ENCODE results near the gene RFTN1. TPM values are rescaled to one million over a fixed set of nuclear protein-coding genes. Genes with fewer than 3 reads are reported as not detected.

The RFTN1 gene
- total and polyA plus RNA-seq, 7 donors, result 9.1 to 33.1 (median 15.9) TPM

GRCh38 chr3:16512435-16513140 lies 911 bp downstream of the RFTN1 start:
- Histone ChIP-seq H3K27ac (peak overlapping the region; percentile 76), H3K9me3 (no peaks in the 10 kb centered on the region), H3K4me3 (peak overlapping the region; percentile 69), H3K27me3 (ENCODE audit: insufficient read depth in 3 of 3, low read length in 2 of 3) (no peaks in the 10 kb centered on the region), H3K4me1 (peaks cover 54% of the 10 kb centered on the region), H3K36me3 (ENCODE audit: insufficient read depth in 1 of 2, low read depth in 1 of 2) (no peaks in the 10 kb centered on the region)
- DNase-seq, result peak; percentile 41 to 75
- TF ChIP-seq CTCF (IDR thresholded peaks at IDR 0.05), result no peak
- intact Hi-C loops (cut with DNase I), result loop anchor here in 1 of 2 donors (2.0 to 5.0 kb wide), 2 partner anchors 115 to 224 kb away; no protein-coding TSS in a partner anchor
- 1% methylated on average over 36 to 37 of the region's 37 CpGs for WGBS, 3 donors
- peak; percentile 71 to 82 (median 80) for ATAC-seq

GRCh38 chr3:16511681-16512434 lies 1.6 kb downstream of the RFTN1 start:
- ATAC-seq, result peak; percentile 76 to 87 (median 85)
- Histone ChIP-seq H3K36me3 (ENCODE audit: insufficient read depth in 1 of 2, low read depth in 1 of 2) (no peaks in the 10 kb centered on the region), H3K4me1 (peaks cover 48% of the 10 kb centered on the region), H3K9me3 (no peaks in the 10 kb centered on the region), H3K27me3 (ENCODE audit: insufficient read depth in 3 of 3, low read length in 2 of 3) (no peaks in the 10 kb centered on the region), H3K4me3 (peak overlapping the region; percentile 69), H3K27ac (peak overlapping the region; percentile 76)
- no peak for TF ChIP-seq CTCF (IDR thresholded peaks at IDR 0.05)
- 0 to 6% (median 3%) methylated on average over 11 of the region's 11 CpGs for WGBS, 3 donors
- intact Hi-C loops (cut with DNase I), result loop anchor here in 1 of 2 donors (2.0 to 5.0 kb wide), 2 partner anchors 115 to 223 kb away; no protein-coding TSS in a partner anchor
- DNase-seq, result peak; percentile 63 to 76

- 83 to 92% (median 87%) methylated on average over 3 of the region's 3 CpGs for WGBS, 3 donors
- DNase-seq, result no peak
- TF ChIP-seq CTCF (IDR thresholded peaks at IDR 0.05), result no peak
- Histone ChIP-seq H3K27ac (peak overlapping the region; percentile 76), H3K4me3 (peak overlapping the region; percentile 69), H3K27me3 (ENCODE audit: insufficient read depth in 3 of 3, low read length in 2 of 3) (no peaks in the 10 kb centered on the region), H3K9me3 (no peaks in the 10 kb centered on the region), H3K36me3 (ENCODE audit: insufficient read depth in 1 of 2, low read depth in 1 of 2) (no peaks in the 10 kb centered on the region), H3K4me1 (peaks cover 46% of the 10 kb centered on the region)
- no peak for ATAC-seq
- intact Hi-C loops (cut with DNase I), result loop anchor here in 1 of 2 donors (5.0 kb wide), 1 partner anchor 113 kb away; no protein-coding TSS in a partner anchor
Observed at GRCh38 chr3:16510620-16511319, 2.7 kb downstream of the RFTN1 start.

GRCh38 chr3:16509721-16510619 lies 3.5 kb downstream of the RFTN1 start:
- DNase-seq (no peak), ATAC-seq (peak in 1 of 4 donors; percentile 23)
- no peaks in the 10 kb centered on the region for H3K27me3 ChIP-seq (ENCODE audit: insufficient read depth in 3 of 3, low read length in 2 of 3)
- H3K27ac ChIP-seq, result peak overlapping the region; percentile 76
- H3K36me3 ChIP-seq (ENCODE audit: insufficient read depth in 1 of 2, low read depth in 1 of 2), result no peaks in the 10 kb centered on the region
- no peaks in the 10 kb centered on the region for H3K9me3 ChIP-seq
- no peak for TF ChIP-seq CTCF (IDR thresholded peaks at IDR 0.05)
- 35 to 67% (median 42%) methylated on average over 10 of the region's 10 CpGs for WGBS, 3 donors
- H3K4me1 ChIP-seq, result peaks cover 46% of the 10 kb centered on the region
- peak overlapping the region; percentile 20 for H3K4me3 ChIP-seq
- intact Hi-C loops (cut with DNase I), result loop anchor here in 1 of 2 donors (5.0 kb wide), 2 partner anchors 63 to 113 kb away; no protein-coding TSS in a partner anchor

Data from psoas muscle (tissue), 8 donors.